ENCODE measurements around the gene SELPLG.

DNA sequence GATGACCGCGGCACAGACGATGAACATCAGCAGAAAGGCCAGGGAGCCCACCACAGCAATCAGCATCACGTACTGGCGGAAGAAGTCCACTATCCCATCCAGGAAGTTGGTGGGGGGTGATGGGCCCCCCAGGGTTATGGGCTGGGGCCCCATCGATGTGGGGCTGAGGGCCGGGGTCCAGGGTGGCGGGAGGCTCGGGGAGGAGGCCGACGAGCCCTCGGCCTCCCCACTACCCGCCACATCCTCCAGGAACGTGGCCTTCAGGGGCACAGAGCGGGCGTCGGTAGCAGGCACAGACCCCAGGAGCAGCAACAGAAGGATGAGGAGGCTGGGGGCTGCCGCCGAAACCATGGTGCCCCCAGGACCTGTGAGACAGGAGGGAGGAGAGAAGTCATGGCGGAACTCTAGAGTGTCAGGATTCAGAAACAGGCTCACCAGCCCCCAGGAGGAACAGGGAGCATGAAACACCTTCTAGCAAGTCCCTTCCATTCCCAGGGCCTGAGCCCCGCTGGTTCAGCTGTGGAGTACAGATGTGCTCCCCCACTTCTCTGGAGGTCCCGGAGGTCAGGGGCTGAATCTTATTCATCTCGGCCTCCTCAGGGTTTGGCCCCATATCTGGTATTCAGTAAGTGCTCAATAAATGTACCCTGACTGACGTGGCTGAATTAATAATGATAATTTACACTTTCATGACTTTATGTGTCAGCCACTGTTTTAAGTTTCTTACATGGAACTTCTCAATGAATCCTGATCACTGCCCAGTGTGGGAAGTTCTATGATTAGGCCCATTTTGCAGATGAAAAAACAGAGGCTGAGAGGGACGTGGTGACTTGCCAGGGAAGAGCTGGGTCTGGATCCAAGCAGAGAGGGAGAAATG lies 41.4 kb downstream of the SELPLG start:
- TF ChIP-seq, protein P1, sequence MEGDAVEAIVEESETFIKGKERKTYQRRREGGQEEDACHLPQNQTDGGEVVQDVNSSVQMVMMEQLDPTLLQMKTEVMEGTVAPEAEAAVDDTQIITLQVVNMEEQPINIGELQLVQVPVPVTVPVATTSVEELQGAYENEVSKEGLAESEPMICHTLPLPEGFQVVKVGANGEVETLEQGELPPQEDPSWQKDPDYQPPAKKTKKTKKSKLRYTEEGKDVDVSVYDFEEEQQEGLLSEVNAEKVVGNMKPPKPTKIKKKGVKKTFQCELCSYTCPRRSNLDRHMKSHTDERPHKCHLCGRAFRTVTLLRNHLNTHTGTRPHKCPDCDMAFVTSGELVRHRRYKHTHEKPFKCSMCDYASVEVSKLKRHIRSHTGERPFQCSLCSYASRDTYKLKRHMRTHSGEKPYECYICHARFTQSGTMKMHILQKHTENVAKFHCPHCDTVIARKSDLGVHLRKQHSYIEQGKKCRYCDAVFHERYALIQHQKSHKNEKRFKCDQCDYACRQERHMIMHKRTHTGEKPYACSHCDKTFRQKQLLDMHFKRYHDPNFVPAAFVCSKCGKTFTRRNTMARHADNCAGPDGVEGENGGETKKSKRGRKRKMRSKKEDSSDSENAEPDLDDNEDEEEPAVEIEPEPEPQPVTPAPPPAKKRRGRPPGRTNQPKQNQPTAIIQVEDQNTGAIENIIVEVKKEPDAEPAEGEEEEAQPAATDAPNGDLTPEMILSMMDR (conservative IDR thresholded peaks at IDR 0.05 in 1 of 2, IDR thresholded peaks at IDR 0.05 in 1 of 2; ENCODE audit: extremely low read depth in 1 of 2, insufficient read depth in 1 of 2, low read depth in 1 of 2, low read length in 2 of 2): no peak
- no peak for TF ChIP-seq EZH2 (IDR thresholded peaks at IDR 0.05; ENCODE audit: borderline replicate concordance, low read length)

Data from mammary epithelial cell (primary cell).